HepG2 (cell line): ENCODE results near the gene PTPRCAP. TPM values are rescaled to one million over a fixed set of nuclear protein-coding genes. Genes with fewer than 3 reads are reported as not detected.

Experiments
- ATAC-seq: fragments of 200-7000 bp; cut with Tn5 transposase; 3 replicates; pipeline ENCODE4 v1.9.1; 2020; ENCODE audit warnings: mild to moderate bottlenecking, moderate library complexity
- BruUV-seq: library from RNA; stranded (reverse); fragments of 400-500 nt; replicated peaks from 2 replicates; lab custom pipeline; 2021; lab: Mats Ljungman, UMichigan
- CTCF ChIA-PET: fragments of 300-600 bp; formaldehyde crosslinking; extraction: SDS; loops from one replicate; lab custom pipeline; 2021; ENCODE audit warnings: low total read pairs, inconsistent platforms, low intra/inter-chr PET ratio; lab: Yijun Ruan, JAX
- POLR2A ChIA-PET: fragments of 350-600 bp; sonication (Branson Sonifier 250); formaldehyde crosslinking; loops from one replicate; lab custom pipeline; 2020; ENCODE audit warnings: antibody characterized with exemption, inconsistent platforms; lab: Yijun Ruan, JAX
- DNase-seq: peaks from one replicate; pipeline ENCODE4 v3.0.0-alpha.2; 2015; ENCODE audit warnings: low spot score
- FAIRE-seq: peaks from 3 replicates; lab custom pipeline; 2011; peaks lifted over from hg19 to GRCh38; lab: Jason Lieb, UNC
- H2AFZ ChIP-seq: one replicate; pipeline ENCODE4 v1.6.1; 2011; ENCODE audit warnings: low read length, inconsistent platforms
- H3K27ac ChIP-seq: fragments of 300-600 bp; 3 replicates; pipeline ENCODE4 v1.8.0; 2011; ENCODE audit warnings: mixed run types, mild to moderate bottlenecking, mixed read lengths, low read length, inconsistent platforms; ENCODE audit not compliant: insufficient read depth; ENCODE audit errors: extremely low read length
- H3K27me3 ChIP-seq, 2 experiments: fragments of 200-600 bp in 1 of 2; 2 replicates in 1 of 2; 3 replicates in 1 of 2; pipeline versions ENCODE4 v1.6.0 to v1.8.0; 2011; ENCODE audit warnings: low read length in 2 of 2, mild to moderate bottlenecking in 2 of 2, moderate library complexity in 2 of 2, inconsistent platforms in 1 of 2; ENCODE audit not compliant: insufficient read depth in 2 of 2, control insufficient read depth in 1 of 2
- H3K36me3 ChIP-seq, 2 experiments: fragments of 200-600 bp in 1 of 2; replicated peaks in 1 of 2; 2 replicates in 1 of 2; 3 replicates in 1 of 2; pipeline versions ENCODE4 v1.5.1 to v1.8.0; 2011; ENCODE audit warnings: low read length in 2 of 2, inconsistent platforms in 1 of 2; ENCODE audit not compliant: insufficient read depth in 2 of 2, control insufficient read depth in 1 of 2
- H3K4me1 ChIP-seq: 2 replicates; pipeline ENCODE4 v1.5.1; 2012; ENCODE audit warnings: low read length, inconsistent platforms; ENCODE audit not compliant: insufficient read depth
- H3K4me2 ChIP-seq: 2 replicates; pipeline ENCODE4 v1.6.0; 2011; ENCODE audit warnings: low read depth, low read length, inconsistent platforms
- H3K4me3 ChIP-seq, 3 experiments: fragments of 200-600 bp in 1 of 3; sonication (generic), shearing (Covaris generic) in 1 of 3; replicated peaks in 1 of 3; 2 replicates each; pipeline ENCODE4 v1.5.1; 2011 to 2016; ENCODE audit warnings: low read length in 3 of 3, inconsistent platforms in 2 of 3, low read depth in 2 of 3, mild to moderate bottlenecking in 2 of 3, control low read depth in 1 of 3, mixed read lengths in 1 of 3; ENCODE audit not compliant: insufficient read depth in 1 of 3
- H3K79me2 ChIP-seq: one replicate; pipeline ENCODE4 v1.6.1; 2011; ENCODE audit warnings: low read length, inconsistent platforms; ENCODE audit not compliant: insufficient read depth
- H3K9ac ChIP-seq: 2 replicates; pipeline ENCODE4 v1.6.0; 2011; ENCODE audit warnings: mild to moderate bottlenecking, low read depth, low read length, inconsistent platforms; ENCODE audit not compliant: insufficient read depth
- H3K9me3 ChIP-seq: 2 replicates; pipeline ENCODE4 v1.5.1; 2012; ENCODE audit warnings: mild to moderate bottlenecking, low read length
- H4K20me1 ChIP-seq: 2 replicates; pipeline ENCODE4 v1.6.0; 2011; ENCODE audit warnings: inconsistent platforms, mild to moderate bottlenecking, low read length, moderate library complexity; ENCODE audit not compliant: insufficient read depth
- AKAP8 ChIP-seq: sonication (generic); formaldehyde crosslinking; IDR thresholded peaks from 2 replicates; pipeline ENCODE4 v1.5.1; 2020; ENCODE audit warnings: mild to moderate bottlenecking, missing genetic modification reagents
- FOXC1 ChIP-seq: sonication (generic); formaldehyde crosslinking; IDR thresholded peaks from 2 replicates; pipeline ENCODE4 v1.8.0; 2022; ENCODE audit warnings: mild to moderate bottlenecking, missing genetic modification reagents, borderline replicate concordance
- HNF4G ChIP-seq, 2 experiments: sonication (generic) in 1 of 2; formaldehyde crosslinking in 1 of 2; IDR thresholded peaks; 2 replicates each; pipeline versions ENCODE4 v1.4.0 to v1.6.1; 2011 to 2020; ENCODE audit warnings: borderline replicate concordance in 2 of 2, low read depth in 2 of 2, mild to moderate bottlenecking in 2 of 2, low read length in 1 of 2, missing genetic modification reagents in 1 of 2, moderate library complexity in 1 of 2
- JDP2 ChIP-seq: sonication (generic); formaldehyde crosslinking; IDR thresholded peaks from 2 replicates; pipeline ENCODE4 v1.8.1; 2022; ENCODE audit warnings: missing genetic modification reagents, borderline replicate concordance
- MAFG ChIP-seq: sonication (generic); formaldehyde crosslinking; IDR thresholded peaks from 2 replicates; pipeline ENCODE4 v1.5.1; 2020; ENCODE audit warnings: mild to moderate bottlenecking, missing genetic modification reagents
- MTF2 ChIP-seq: sonication (generic); formaldehyde crosslinking; IDR thresholded peaks from 2 replicates; pipeline ENCODE4 v1.5.0; 2020; ENCODE audit warnings: missing genetic modification reagents, borderline replicate concordance
- SALL1 ChIP-seq: sonication (generic); formaldehyde crosslinking; IDR thresholded peaks from 2 replicates; pipeline ENCODE4 v1.8.0; 2022; ENCODE audit warnings: mild to moderate bottlenecking, missing genetic modification reagents
- SALL2 ChIP-seq: sonication (generic); formaldehyde crosslinking; IDR thresholded peaks from 2 replicates; pipeline ENCODE4 v1.8.1; 2023; ENCODE audit warnings: mild to moderate bottlenecking, missing genetic modification reagents, inconsistent platforms
- SMAD1 ChIP-seq: sonication (generic); formaldehyde crosslinking; IDR thresholded peaks from 2 replicates; pipeline ENCODE4 v1.4.0; 2020; ENCODE audit warnings: missing genetic modification reagents, low read depth, mild to moderate bottlenecking, borderline replicate concordance
- ZFP90 ChIP-seq: sonication (generic); formaldehyde crosslinking; IDR thresholded peaks from 2 replicates; pipeline ENCODE4 v1.8.0; 2022; ENCODE audit warnings: missing genetic modification reagents, mild to moderate bottlenecking, inconsistent platforms, borderline replicate concordance
- ZNF678 ChIP-seq: sonication (generic); formaldehyde crosslinking; IDR thresholded peaks from 2 replicates; pipeline ENCODE4 v1.4.0; 2020; ENCODE audit warnings: mild to moderate bottlenecking, missing genetic modification reagents
- ZNF747 ChIP-seq: sonication (generic); formaldehyde crosslinking; IDR thresholded peaks from 2 replicates; pipeline ENCODE4 v1.8.1; 2023; ENCODE audit warnings: missing genetic modification reagents, mild to moderate bottlenecking, borderline replicate concordance
- ZNF773 ChIP-seq: sonication (generic); formaldehyde crosslinking; IDR thresholded peaks from 2 replicates; pipeline ENCODE4 v1.4.0; 2020; ENCODE audit warnings: missing genetic modification reagents, borderline replicate concordance
- ZNF777 ChIP-seq: sonication (generic); formaldehyde crosslinking; IDR thresholded peaks from 2 replicates; pipeline ENCODE4 v1.4.0; 2020; ENCODE audit warnings: missing genetic modification reagents
- ZSCAN25 ChIP-seq: sonication (generic); formaldehyde crosslinking; IDR thresholded peaks from 2 replicates; pipeline ENCODE4 v1.8.0; 2022; ENCODE audit warnings: mild to moderate bottlenecking, missing genetic modification reagents
- WGBS: methylation state at CpG from one replicate; pipeline ENCODE4 v1.1.6; 2017; ENCODE audit warnings: low lambda C conversion rate; 5-methylcytosine and 5-hydroxymethylcytosine counted together
- in situ Hi-C: cut with HindIII; loops from 2 replicates; pipeline ENCODE4 v1.10.0; 2017; ENCODE audit warnings: low pct_unique_long_range_greater_than_20kb; ENCODE audit not compliant: extremely low pct_ligation_motif_present
- intact Hi-C: fragments of 100-400 bp; cut with micrococcal nuclease; formaldehyde crosslinking; loops from one replicate; pipeline ENCODE4 v1.10.0; 2022; ENCODE audit not compliant: unreplicated experiment
- polyA plus RNA-seq, 8 experiments: library from polyadenylated mRNA; depleted of rRNA in 3 of 8; stranded (reverse) in 7 of 8; unstranded in 1 of 8; fragments of >200 nt; fragmentation: Illumina TruSeq in 4 of 8; extraction: Trizol in 4 of 8; gene quantifications; 2 replicates each; pipeline versions ENCODE4 v1.2.1 to v1.2.3, GENCODE V29; 2011 to 2016; ENCODE audit warnings: low read depth in 4 of 8, missing spikeins in 1 of 8, mixed read lengths in 1 of 8; ENCODE audit not compliant: insufficient read depth in 1 of 8
- total RNA-seq, 5 experiments: library from RNA; depleted of rRNA; stranded (reverse); fragments of >200 nt; fragmentation: Illumina TruSeq; extraction: Trizol; gene quantifications; 2 replicates each; pipeline ENCODE4 v1.2.3, GENCODE V29; 2016; ENCODE audit warnings: low read depth in 1 of 5

PTPRCAP gene
- total and polyA plus RNA-seq, 2 of the 13 experiments (the other 11 are each of a cell fraction or from before 2014, with no cell fraction given), result 0.60 to 0.70 TPM

- DNase-seq (no peak), ATAC-seq (no peak), FAIRE-seq (no peak)
- Histone ChIP-seq H3K79me2 (no peaks in the 10 kb centered on the region), H3K27me3 (peaks cover 16 to 82% of the 10 kb centered on the region in 2 experiments; a peak in 4 of 5 replicates), H3K9me3 (no peaks in the 10 kb centered on the region), H3K36me3 (no peaks in the 10 kb centered on the region), H2AFZ (no peak within 1 kb of the TSS), H3K4me3 (no peak within 1 kb of the TSS), H4K20me1 (no peaks in the 10 kb centered on the region), H3K27ac (no peak within 1 kb of the TSS), H3K4me2 (no peak within 1 kb of the TSS), H3K9ac (no peak within 1 kb of the TSS), H3K4me1 (peaks cover 7% of the 10 kb centered on the region)
- TF ChIP-seq AKAP8 (CRISPR knock-in tag) (no peak), SMAD1 (CRISPR knock-in tag) (no peak), FOXC1 (CRISPR knock-in tag) (no peak), ZNF773 (CRISPR knock-in tag) (no peak), ZNF747 (no peak), SALL1 (CRISPR knock-in tag) (no peak), ZSCAN25 (CRISPR knock-in tag) (no peak), ZNF678 (CRISPR knock-in tag) (no peak), MTF2 (CRISPR knock-in tag) (no peak), HNF4G (IDR thresholded peaks at IDR 0.05; ENCODE audit: borderline replicate concordance, low read depth, low read length) (no peak), HNF4G (CRISPR knock-in tag; IDR thresholded peaks at IDR 0.05; ENCODE audit: borderline replicate concordance, low read depth) (no peak), ZNF777 (no peak), MAFG (CRISPR knock-in tag) (no peak), ZFP90 (no peak), JDP2 (CRISPR knock-in tag) (no peak), SALL2 (CRISPR knock-in tag) (no peak)
- POLR2A ChIA-PET, result no interaction called here
- WGBS, result 63% methylated on average over 1 of the region's 3 CpGs
- CTCF ChIA-PET, result no interaction called here
- no TSS peak for BruUV-seq
- in situ Hi-C loops, result no loop called here
- intact Hi-C loops, result no loop called here
Observed at GRCh38 chr11:67455054-67455453, 17.6 kb upstream of the PTPRCAP start, which contains the start of gene CABP4. TSS of gene CABP4 (plus strand) at chr11:67455354. CDS start at chr11:67455424, 70 bp downstream.
